Testis (tissue), 2 donors: ENCODE measurements around the gene TGFBR2.

Experiments used
- POLR2A ChIP-seq: fragments of 450-650 bp; IDR thresholded peaks from one replicate; pipeline ENCODE4 v1.6.1; 2017; ENCODE audit warnings: antibody characterized with exemption, mild to moderate bottlenecking, moderate library complexity
- TF ChIP-seq, protein P1 (sequence below), 3 experiments: fragments of 450-650 bp in 2 of 3; fragments of 200-600 bp in 1 of 3; sonication (generic) in 1 of 3; IDR thresholded peaks; one replicate each; pipeline ENCODE4 v1.5.1; 2016 to 2019; ENCODE audit warnings: antibody characterized with exemption in 3 of 3, mild to moderate bottlenecking in 2 of 3, moderate library complexity in 1 of 3

DNA sequence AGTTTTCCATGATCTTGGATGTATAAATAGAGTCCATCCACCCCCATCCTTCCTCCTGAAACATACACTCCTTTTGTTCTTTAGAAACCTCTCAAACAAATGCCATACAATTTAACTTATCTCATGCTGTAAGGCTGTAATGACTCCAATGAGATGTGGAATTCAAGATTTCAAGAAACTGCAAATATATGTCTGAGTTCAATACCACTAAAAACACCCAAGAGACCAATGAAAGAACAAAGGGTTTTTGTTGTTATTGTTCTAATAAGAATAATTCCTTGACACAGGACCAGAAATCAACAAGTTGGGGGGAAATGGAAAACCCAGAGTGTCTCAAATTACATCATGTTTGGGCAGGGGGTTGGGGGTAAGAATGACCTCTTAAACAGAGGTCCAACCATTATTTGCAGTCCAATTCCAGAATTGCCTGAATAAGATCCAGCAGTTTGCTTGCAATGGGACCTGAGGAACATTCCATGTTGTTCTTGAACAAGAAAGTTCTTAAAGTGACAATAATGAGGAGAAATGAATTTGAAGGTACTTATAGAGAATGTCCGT is 48.6 kb upstream of the TGFBR2 start:
- TF ChIP-seq POLR2A, result no peak
- TF ChIP-seq, protein P1, sequence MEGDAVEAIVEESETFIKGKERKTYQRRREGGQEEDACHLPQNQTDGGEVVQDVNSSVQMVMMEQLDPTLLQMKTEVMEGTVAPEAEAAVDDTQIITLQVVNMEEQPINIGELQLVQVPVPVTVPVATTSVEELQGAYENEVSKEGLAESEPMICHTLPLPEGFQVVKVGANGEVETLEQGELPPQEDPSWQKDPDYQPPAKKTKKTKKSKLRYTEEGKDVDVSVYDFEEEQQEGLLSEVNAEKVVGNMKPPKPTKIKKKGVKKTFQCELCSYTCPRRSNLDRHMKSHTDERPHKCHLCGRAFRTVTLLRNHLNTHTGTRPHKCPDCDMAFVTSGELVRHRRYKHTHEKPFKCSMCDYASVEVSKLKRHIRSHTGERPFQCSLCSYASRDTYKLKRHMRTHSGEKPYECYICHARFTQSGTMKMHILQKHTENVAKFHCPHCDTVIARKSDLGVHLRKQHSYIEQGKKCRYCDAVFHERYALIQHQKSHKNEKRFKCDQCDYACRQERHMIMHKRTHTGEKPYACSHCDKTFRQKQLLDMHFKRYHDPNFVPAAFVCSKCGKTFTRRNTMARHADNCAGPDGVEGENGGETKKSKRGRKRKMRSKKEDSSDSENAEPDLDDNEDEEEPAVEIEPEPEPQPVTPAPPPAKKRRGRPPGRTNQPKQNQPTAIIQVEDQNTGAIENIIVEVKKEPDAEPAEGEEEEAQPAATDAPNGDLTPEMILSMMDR (IDR thresholded peaks at IDR 0.05), result no peak
